ENCODE measurements around the gene MSANTD7. TPM values are rescaled to one million over a fixed set of nuclear protein-coding genes. Genes with fewer than 3 reads are reported as not detected.
A peak's percentile ranks its signal among the peaks of the same experiment; 100 is the strongest.

The MSANTD7 gene
- total RNA-seq, 1 experiment from 2014 or later = 14.3 TPM

- H3K27ac ChIP-seq (ENCODE audit: low read depth, low read length) = peak overlapping the region; percentile 83
- BruUV-seq (replicated peaks) = no TSS peak
- DNase-seq (ENCODE audit: low read depth, low spot score) (no peak), ATAC-seq (peak; percentile 6)
- ChIA-PET CTCF (interaction anchor here (1.1 to 3.2 kb wide), 4 partner anchors 16 to 316 kb away, joined by 3 to 16 read pairs (median 4); no protein-coding TSS in a partner anchor), RAD21 (ENCODE audit: low non-redundant PET in 1 of 2, low total read pairs in 2 of 2, uncharacterized antibody in 2 of 2, unreplicated experiment in 2 of 2) (interaction anchor here in 1 of 2 experiments (0.6 kb wide), 1 partner anchor 326 kb away, joined by 3 read pairs; no protein-coding TSS in a partner anchor), POLR2A (interaction anchor here (0.9 to 1.3 kb wide), 5 partner anchors 9 to 115 kb away, joined by 3 to 14 read pairs (median 5); partner anchors contain the start of genes DCLRE1C and SUV39H2)
- peak; percentile 42 for TF ChIP-seq ZFX (IDR thresholded peaks at IDR 0.05)
- TF ChIP-seq CBX3 (IDR thresholded peaks at IDR 0.05; ENCODE audit: low read depth) = no peak
- H3K9ac ChIP-seq (ENCODE audit: low read length) = peak overlapping the region; percentile 98
- H2AFZ ChIP-seq (ENCODE audit: low read depth, low read length, poor library complexity, severe bottlenecking) = no peak overlapping the region
- peaks cover 2 to 20% of the 10 kb centered on the region in 2 experiments; a peak in 3 of 4 replicates for H3K4me1 ChIP-seq (ENCODE audit: control insufficient read depth in 1 of 2, insufficient read depth in 2 of 2, low read length in 2 of 2)
- H3K9me2 ChIP-seq (ENCODE audit: insufficient read depth) = no peaks in the 10 kb centered on the region
- intact Hi-C loops (cut with micrococcal nuclease) = loop anchor here (2.0 to 5.0 kb wide), 3 partner anchors 39 to 268 kb away; partner anchors contain the start of genes DCLRE1C and SUV39H2
- no peaks in the 10 kb centered on the region for H4K20me1 ChIP-seq (ENCODE audit: insufficient read depth)
- no peaks in the 10 kb centered on the region for H3K9me3 ChIP-seq (ENCODE audit: control insufficient read depth in 1 of 2, insufficient read depth in 1 of 2, low read depth in 1 of 2, low read length in 2 of 2)
- H3K79me2 ChIP-seq (ENCODE audit: insufficient read depth, low read length) = peaks cover 56% of the 10 kb centered on the region
- H3K27me3 ChIP-seq (ENCODE audit: insufficient read depth, low read length) = no peaks in the 10 kb centered on the region
- H3K4me2 ChIP-seq (ENCODE audit: low read length) = peak overlapping the region; percentile 88
- H3K4me3 ChIP-seq (replicated peaks in 1 of 2; ENCODE audit: low read depth in 1 of 2, low read length in 2 of 2) = peak overlapping the region; percentile 84 to 93
- peaks cover 30 to 33% of the 10 kb centered on the region in 2 experiments; a peak in 3 of 4 replicates for H3K36me3 ChIP-seq (ENCODE audit: control insufficient read depth in 1 of 2, insufficient read depth in 2 of 2, low read length in 2 of 2)
Observed at GRCh38 chr10:14838582-14839304, 637 bp downstream of the MSANTD7 start.

DNA sequence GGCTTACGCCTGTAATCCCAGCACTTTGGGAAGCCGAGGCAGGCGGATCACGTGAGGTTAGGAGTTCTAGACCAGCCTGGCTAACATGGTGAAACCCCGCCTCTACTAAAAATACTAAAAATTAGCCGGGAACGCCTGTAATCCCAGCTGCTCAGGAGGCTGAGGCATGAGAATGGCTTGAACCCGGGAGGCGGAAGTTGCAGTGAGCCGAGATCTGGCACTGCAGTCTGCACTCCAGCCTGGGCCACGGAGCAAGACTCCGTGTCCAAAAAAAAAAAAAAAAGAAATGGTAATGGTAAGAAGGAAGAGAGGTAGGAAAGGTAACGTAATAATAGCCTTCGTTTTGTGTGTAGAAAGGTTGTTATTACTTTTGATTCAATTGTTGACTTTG is 1.2 kb downstream of the MSANTD7 start:
- no peaks in the 10 kb centered on the region for H3K9me2 ChIP-seq (ENCODE audit: insufficient read depth)
- H3K4me2 ChIP-seq (ENCODE audit: low read length) = peak overlapping the region; percentile 88
- intact Hi-C loops (cut with micrococcal nuclease) = loop anchor here (2.0 to 5.0 kb wide), 3 partner anchors 38 to 268 kb away; partner anchors contain the start of genes DCLRE1C and SUV39H2
- no peak for TF ChIP-seq ATF3 (IDR thresholded peaks at IDR 0.05)
- no peak for TF ChIP-seq TCF7L2 (IDR thresholded peaks at IDR 0.05; ENCODE audit: borderline replicate concordance, extremely low read depth, insufficient read depth, insufficient read length)
- TF ChIP-seq RAD21 (IDR thresholded peaks at IDR 0.05; ENCODE audit: low read depth) = no peak
- TF ChIP-seq JUND (IDR thresholded peaks at IDR 0.05) = no peak
- no peak for TF ChIP-seq FOSL1 (IDR thresholded peaks at IDR 0.05; ENCODE audit: low read depth)
- no peak for TF ChIP-seq POLR2AphosphoS5 (IDR thresholded peaks at IDR 0.05; ENCODE audit: low read depth, low read length)
- TF ChIP-seq REST (IDR thresholded peaks at IDR 0.05; ENCODE audit: low read depth) = no peak
- TF ChIP-seq EGR1 (IDR thresholded peaks at IDR 0.05; ENCODE audit: low read depth) = no peak
- no peak for TF ChIP-seq CEBPB (IDR thresholded peaks at IDR 0.05; ENCODE audit: low read depth)
- TF ChIP-seq ZNF274 (IDR thresholded peaks at IDR 0.05; ENCODE audit: low read depth, low read length) = no peak
- TF ChIP-seq YY1 (IDR thresholded peaks at IDR 0.05; ENCODE audit: extremely low read depth, insufficient replicate concordance, low read depth, low read length) = no peak
- TF ChIP-seq ZFX (IDR thresholded peaks at IDR 0.05) = no peak
- TF ChIP-seq SIN3A (IDR thresholded peaks at IDR 0.05; ENCODE audit: low read depth) = no peak
- no peaks in the 10 kb centered on the region for H3K27me3 ChIP-seq (ENCODE audit: insufficient read depth, low read length)
- H2AFZ ChIP-seq (ENCODE audit: low read depth, low read length, poor library complexity, severe bottlenecking) = no peak overlapping the region
- DNase-seq (ENCODE audit: low read depth, low spot score) = no peak
- POLR2A ChIA-PET = no interaction called here
- H3K27ac ChIP-seq (ENCODE audit: low read depth, low read length) = peak overlapping the region; percentile 83
- peaks cover 4% of the 10 kb centered on the region; the same call in 1 of the 2 replicates for H4K20me1 ChIP-seq (ENCODE audit: insufficient read depth)
- peaks cover 61% of the 10 kb centered on the region for H3K79me2 ChIP-seq (ENCODE audit: insufficient read depth, low read length)
- H3K9me3 ChIP-seq (ENCODE audit: control insufficient read depth in 1 of 2, insufficient read depth in 1 of 2, low read depth in 1 of 2, low read length in 2 of 2) = no peaks in the 10 kb centered on the region
- ATAC-seq = no peak
- peaks cover 35 to 39% of the 10 kb centered on the region in 2 experiments; a peak in 3 of 4 replicates for H3K36me3 ChIP-seq (ENCODE audit: control insufficient read depth in 1 of 2, insufficient read depth in 2 of 2, low read length in 2 of 2)
- peaks cover 2 to 20% of the 10 kb centered on the region in 2 experiments; a peak in 3 of 4 replicates for H3K4me1 ChIP-seq (ENCODE audit: control insufficient read depth in 1 of 2, insufficient read depth in 2 of 2, low read length in 2 of 2)
- H3K9ac ChIP-seq (ENCODE audit: low read length) = peak overlapping the region; percentile 98
- BruUV-seq (replicated peaks) = no TSS peak
- peak overlapping the region; percentile 84 to 93 for H3K4me3 ChIP-seq (replicated peaks in 1 of 2; ENCODE audit: low read depth in 1 of 2, low read length in 2 of 2)
- CTCF ChIA-PET = no interaction called here
- RAD21 ChIA-PET (ENCODE audit: low non-redundant PET in 1 of 2, low total read pairs in 2 of 2, uncharacterized antibody in 2 of 2, unreplicated experiment in 2 of 2) = no interaction called here
